OCI-LY1 (cell line): ENCODE data around the gene AFF2.

Experiments
- H2AFZ ChIP-seq: fragments of 200-600 bp; sonication (generic), shearing (Covaris generic); 2 replicates; pipeline ENCODE4 v1.6.0; 2014; ENCODE audit warnings: antibody characterized with exemption, mild to moderate bottlenecking, low read length
- H3F3A ChIP-seq: fragments of 200-600 bp; sonication (generic), shearing (Covaris generic); 2 replicates; pipeline ENCODE4 v1.6.0; 2014; ENCODE audit warnings: mild to moderate bottlenecking, antibody characterized with exemption, low read length, moderate library complexity; ENCODE audit not compliant: insufficient read depth
- H3K27ac ChIP-seq: fragments of 200-600 bp; sonication (generic); 2 replicates; pipeline ENCODE4 v1.5.1; 2014; ENCODE audit warnings: low read length, mixed run types, mild to moderate bottlenecking, low read depth; ENCODE audit not compliant: poor library complexity, severe bottlenecking
- H3K27me3 ChIP-seq: fragments of 200-600 bp; sonication (generic); 2 replicates; pipeline ENCODE4 v1.6.0; 2014; ENCODE audit warnings: antibody characterized with exemption, mild to moderate bottlenecking, low read length, moderate library complexity; ENCODE audit not compliant: insufficient read depth
- H3K36me3 ChIP-seq: fragments of 200-600 bp; sonication (generic); 2 replicates; pipeline ENCODE4 v1.6.1; 2014; ENCODE audit warnings: mild to moderate bottlenecking, antibody characterized with exemption, low read length, moderate library complexity, mixed read lengths; ENCODE audit not compliant: insufficient read depth
- H3K4me1 ChIP-seq: fragments of 200-600 bp; sonication (generic); 2 replicates; pipeline ENCODE4 v1.5.1; 2014; ENCODE audit warnings: mild to moderate bottlenecking, low read length, moderate library complexity; ENCODE audit not compliant: insufficient read depth, severe bottlenecking
- H3K4me2 ChIP-seq: fragments of 200-600 bp; sonication (generic), shearing (Covaris generic); 2 replicates; pipeline ENCODE4 v1.6.1; 2014; ENCODE audit warnings: low read length
- H3K4me3 ChIP-seq: fragments of 200-600 bp; sonication (generic); 2 replicates; pipeline ENCODE4 v1.5.1; 2014; ENCODE audit warnings: low read length, low read depth, mild to moderate bottlenecking, mixed read lengths; ENCODE audit not compliant: poor library complexity, severe bottlenecking
- H3K79me2 ChIP-seq: fragments of 200-600 bp; shearing (Covaris generic); 2 replicates; pipeline ENCODE4 v1.6.1; 2016; ENCODE audit warnings: mixed run types, low read length, mixed read lengths; ENCODE audit not compliant: insufficient read depth
- H3K9ac ChIP-seq: fragments of 200-600 bp; sonication (generic), shearing (Covaris generic); 2 replicates; pipeline ENCODE4 v1.6.1; 2014; ENCODE audit warnings: mild to moderate bottlenecking, low read length, mixed read lengths
- H3K9me2 ChIP-seq: fragments of 200-600 bp; sonication (generic), shearing (Covaris generic); 2 replicates; pipeline ENCODE4 v1.6.1; 2014; ENCODE audit warnings: low read depth, mild to moderate bottlenecking, low read length, mixed read lengths
- H3K9me3 ChIP-seq: fragments of 200-600 bp; shearing (Covaris generic); 2 replicates; pipeline ENCODE4 v1.6.1; 2014; ENCODE audit warnings: low read length, mixed read lengths
- H4K20me1 ChIP-seq: fragments of 200-600 bp; sonication (generic), shearing (Covaris generic); 2 replicates; pipeline ENCODE4 v1.6.0; 2016; ENCODE audit warnings: mild to moderate bottlenecking, low read length; ENCODE audit not compliant: insufficient read depth
- EZH2 ChIP-seq: fragments of 200-600 bp; sonication (generic), shearing (Covaris generic); IDR thresholded peaks from 2 replicates; pipeline ENCODE4 v1.8.0; 2017; ENCODE audit warnings: borderline replicate concordance, mixed run types, mild to moderate bottlenecking, antibody characterized with exemption, low read length, moderate library complexity, mixed read lengths
- TF ChIP-seq, protein P1 (sequence below): fragments of 200-600 bp; sonication (generic), shearing (Covaris generic); IDR thresholded peaks from 2 replicates; pipeline ENCODE4 v1.5.1; 2017; ENCODE audit warnings: mild to moderate bottlenecking, antibody characterized with exemption, low read length, moderate library complexity, mixed read lengths

The AFF2 gene

GRCh38 chrX:148929686-148930085, 429.3 kb downstream of the AFF2 start:
- TF ChIP-seq, protein P1, sequence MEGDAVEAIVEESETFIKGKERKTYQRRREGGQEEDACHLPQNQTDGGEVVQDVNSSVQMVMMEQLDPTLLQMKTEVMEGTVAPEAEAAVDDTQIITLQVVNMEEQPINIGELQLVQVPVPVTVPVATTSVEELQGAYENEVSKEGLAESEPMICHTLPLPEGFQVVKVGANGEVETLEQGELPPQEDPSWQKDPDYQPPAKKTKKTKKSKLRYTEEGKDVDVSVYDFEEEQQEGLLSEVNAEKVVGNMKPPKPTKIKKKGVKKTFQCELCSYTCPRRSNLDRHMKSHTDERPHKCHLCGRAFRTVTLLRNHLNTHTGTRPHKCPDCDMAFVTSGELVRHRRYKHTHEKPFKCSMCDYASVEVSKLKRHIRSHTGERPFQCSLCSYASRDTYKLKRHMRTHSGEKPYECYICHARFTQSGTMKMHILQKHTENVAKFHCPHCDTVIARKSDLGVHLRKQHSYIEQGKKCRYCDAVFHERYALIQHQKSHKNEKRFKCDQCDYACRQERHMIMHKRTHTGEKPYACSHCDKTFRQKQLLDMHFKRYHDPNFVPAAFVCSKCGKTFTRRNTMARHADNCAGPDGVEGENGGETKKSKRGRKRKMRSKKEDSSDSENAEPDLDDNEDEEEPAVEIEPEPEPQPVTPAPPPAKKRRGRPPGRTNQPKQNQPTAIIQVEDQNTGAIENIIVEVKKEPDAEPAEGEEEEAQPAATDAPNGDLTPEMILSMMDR: no peak
- TF ChIP-seq EZH2: no peak
- H3K9ac ChIP-seq: no peak overlapping the region
- no peak overlapping the region for H3K4me2 ChIP-seq
- H3K9me3 ChIP-seq: no peaks in the 10 kb centered on the region
- no peaks in the 10 kb centered on the region for H3F3A ChIP-seq
- H3K27ac ChIP-seq: no peak overlapping the region
- no peaks in the 10 kb centered on the region for H3K27me3 ChIP-seq
- no peaks in the 10 kb centered on the region for H3K36me3 ChIP-seq
- H2AFZ ChIP-seq: no peak overlapping the region
- H3K79me2 ChIP-seq: no peaks in the 10 kb centered on the region
- H4K20me1 ChIP-seq: no peaks in the 10 kb centered on the region
- no peak overlapping the region for H3K4me3 ChIP-seq
- H3K9me2 ChIP-seq: no peaks in the 10 kb centered on the region
- no peaks in the 10 kb centered on the region for H3K4me1 ChIP-seq

GRCh38 chrX:148930206-148930729, 429.9 kb downstream of the AFF2 start:
- H3K9me3 ChIP-seq: no peaks in the 10 kb centered on the region
- TF ChIP-seq EZH2: no peak
- TF ChIP-seq, protein P1: no peak
- H2AFZ ChIP-seq: no peak overlapping the region
- no peak overlapping the region for H3K4me2 ChIP-seq
- H3K27me3 ChIP-seq: no peaks in the 10 kb centered on the region
- no peak overlapping the region for H3K4me3 ChIP-seq
- no peaks in the 10 kb centered on the region for H4K20me1 ChIP-seq
- no peaks in the 10 kb centered on the region for H3K79me2 ChIP-seq
- no peak overlapping the region for H3K27ac ChIP-seq
- H3K9ac ChIP-seq: no peak overlapping the region
- H3K36me3 ChIP-seq: no peaks in the 10 kb centered on the region
- no peaks in the 10 kb centered on the region for H3K4me1 ChIP-seq
- H3K9me2 ChIP-seq: no peaks in the 10 kb centered on the region
- no peaks in the 10 kb centered on the region for H3F3A ChIP-seq

- TF ChIP-seq, protein P1: no peak
- TF ChIP-seq EZH2: no peak
- no peak overlapping the region for H3K9ac ChIP-seq
- H3F3A ChIP-seq: no peaks in the 10 kb centered on the region
- no peak overlapping the region for H3K27ac ChIP-seq
- H4K20me1 ChIP-seq: no peaks in the 10 kb centered on the region
- no peaks in the 10 kb centered on the region for H3K9me3 ChIP-seq
- no peak overlapping the region for H3K4me2 ChIP-seq
- H3K36me3 ChIP-seq: no peaks in the 10 kb centered on the region
- no peaks in the 10 kb centered on the region for H3K27me3 ChIP-seq
- no peak overlapping the region for H3K4me3 ChIP-seq
- no peak overlapping the region for H2AFZ ChIP-seq
- H3K9me2 ChIP-seq: no peaks in the 10 kb centered on the region
- peaks cover 10% of the 10 kb centered on the region for H3K4me1 ChIP-seq
- H3K79me2 ChIP-seq: no peaks in the 10 kb centered on the region
Observed at GRCh38 chrX:148933881-148934280, 433.5 kb downstream of the AFF2 start.
